ENCODE results near the gene THAP3.

- TF ChIP-seq, protein P1, sequence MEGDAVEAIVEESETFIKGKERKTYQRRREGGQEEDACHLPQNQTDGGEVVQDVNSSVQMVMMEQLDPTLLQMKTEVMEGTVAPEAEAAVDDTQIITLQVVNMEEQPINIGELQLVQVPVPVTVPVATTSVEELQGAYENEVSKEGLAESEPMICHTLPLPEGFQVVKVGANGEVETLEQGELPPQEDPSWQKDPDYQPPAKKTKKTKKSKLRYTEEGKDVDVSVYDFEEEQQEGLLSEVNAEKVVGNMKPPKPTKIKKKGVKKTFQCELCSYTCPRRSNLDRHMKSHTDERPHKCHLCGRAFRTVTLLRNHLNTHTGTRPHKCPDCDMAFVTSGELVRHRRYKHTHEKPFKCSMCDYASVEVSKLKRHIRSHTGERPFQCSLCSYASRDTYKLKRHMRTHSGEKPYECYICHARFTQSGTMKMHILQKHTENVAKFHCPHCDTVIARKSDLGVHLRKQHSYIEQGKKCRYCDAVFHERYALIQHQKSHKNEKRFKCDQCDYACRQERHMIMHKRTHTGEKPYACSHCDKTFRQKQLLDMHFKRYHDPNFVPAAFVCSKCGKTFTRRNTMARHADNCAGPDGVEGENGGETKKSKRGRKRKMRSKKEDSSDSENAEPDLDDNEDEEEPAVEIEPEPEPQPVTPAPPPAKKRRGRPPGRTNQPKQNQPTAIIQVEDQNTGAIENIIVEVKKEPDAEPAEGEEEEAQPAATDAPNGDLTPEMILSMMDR (IDR thresholded peaks at IDR 0.05) = no peak
- peak; percentile 80 to 92 (median 85) for TF ChIP-seq POLR2A (IDR thresholded peaks at IDR 0.05)
Observed at GRCh38 chr1:6601049-6601922, 23.4 kb upstream of the THAP3 start.

All from body of pancreas (tissue), 4 donors.